ENCODE measurements around the gene RBM20.

RBM20 gene

GRCh38 chr10:110790913-110791506, 146.9 kb downstream of the RBM20 start:
- DNase-seq = no peak

- no peak for DNase-seq
Observed at GRCh38 chr10:110791541-110792073, 147.5 kb downstream of the RBM20 start.

- DNase-seq = no peak
Observed at GRCh38 chr10:110792476-110793125, 148.5 kb downstream of the RBM20 start.

- no peak for DNase-seq
Observed at GRCh38 chr10:110793128-110793812, 149.1 kb downstream of the RBM20 start.

GRCh38 chr10:110793886-110794285, 149.8 kb downstream of the RBM20 start:
- no peak for DNase-seq

- DNase-seq = no peak
Observed at GRCh38 chr10:110794808-110795207, 150.7 kb downstream of the RBM20 start.

- no peak for DNase-seq
Observed at GRCh38 chr10:110797416-110797815, 153.3 kb downstream of the RBM20 start.

- DNase-seq = no peak
Observed at GRCh38 chr10:110798340-110798739, 154.2 kb downstream of the RBM20 start.

- no peak for DNase-seq
Observed at GRCh38 chr10:110802090-110802489, 158.0 kb downstream of the RBM20 start.

GRCh38 chr10:110802551-110803238, 158.6 kb downstream of the RBM20 start:
- peak; percentile 84 for DNase-seq

- DNase-seq = no peak
Observed at GRCh38 chr10:110803239-110803749, 159.2 kb downstream of the RBM20 start.

- peak; percentile 47 for DNase-seq
Observed at GRCh38 chr10:110803830-110804338, 159.7 kb downstream of the RBM20 start.

GRCh38 chr10:110804376-110804775, 160.2 kb downstream of the RBM20 start:
- no peak for DNase-seq

- DNase-seq = no peak
Observed at GRCh38 chr10:110805292-110805691, 161.2 kb downstream of the RBM20 start.

GRCh38 chr10:110806335-110806734, 162.2 kb downstream of the RBM20 start:
- no peak for DNase-seq

- no peak for DNase-seq
Observed at GRCh38 chr10:110808123-110808522, 164.0 kb downstream of the RBM20 start.

- no peak for DNase-seq
Observed at GRCh38 chr10:110808615-110809014, 164.5 kb downstream of the RBM20 start.

GRCh38 chr10:110810625-110811024, 166.5 kb downstream of the RBM20 start:
- DNase-seq = no peak

- DNase-seq = no peak
Observed at GRCh38 chr10:110811791-110812581, 167.8 kb downstream of the RBM20 start.

- no peak for DNase-seq
Observed at GRCh38 chr10:110812583-110812982, 168.4 kb downstream of the RBM20 start.

- no peak for DNase-seq
Observed at GRCh38 chr10:110813743-110814472, 169.8 kb downstream of the RBM20 start.

All from inflammatory macrophage treated with lipopolysaccharide for 4 hours (primary cell).